Large intestine (tissue), 3 donors: ENCODE measurements around the gene TGM3. TPM values are rescaled to one million over a fixed set of nuclear protein-coding genes. Genes with fewer than 3 reads are reported as not detected.
A peak's percentile ranks its signal among the peaks of the same experiment; 100 is the strongest.

Experiments used
- DNase-seq, 2 donors: peaks; one replicate each; pipeline versions ENCODE4 v3.0.0 to v3.0.0-alpha.2; 2013
- H3K27ac ChIP-seq: one replicate; pipeline ENCODE4 v1.5.1; 2013; ENCODE audit warnings: low read length
- H3K27me3 ChIP-seq: 2 replicates; pipeline ENCODE4 v1.6.1; 2013; ENCODE audit warnings: low read length; ENCODE audit not compliant: control insufficient read depth, insufficient read depth
- H3K36me3 ChIP-seq: 2 replicates; pipeline ENCODE4 v1.6.1; 2013; ENCODE audit warnings: low read length; ENCODE audit not compliant: control insufficient read depth, insufficient read depth
- H3K4me1 ChIP-seq: one replicate; pipeline ENCODE4 v1.6.1; 2013; ENCODE audit warnings: low read length; ENCODE audit not compliant: control insufficient read depth, insufficient read depth
- H3K4me3 ChIP-seq: one replicate; pipeline ENCODE4 v1.5.1; 2013; ENCODE audit warnings: low read length
- H3K9me3 ChIP-seq: one replicate; pipeline ENCODE4 v1.6.1; 2013; ENCODE audit warnings: mild to moderate bottlenecking, low read depth, low read length, moderate library complexity; ENCODE audit not compliant: control insufficient read depth
- WGBS: methylation state at CpG from one replicate; pipeline ENCODE4 v1.1.5; 2013; ENCODE audit warnings: low lambda C conversion rate; ENCODE audit not compliant: insufficient coverage; 5-methylcytosine and 5-hydroxymethylcytosine counted together
- polyA plus RNA-seq: library from polyadenylated mRNA; unstranded; fragments of 120-200 nt; gene quantifications from one replicate; pipeline ENCODE4 v1.2.1, GENCODE V29; 2013

TGM3 gene
- polyA plus RNA-seq, 1 donor, result 0.25 TPM

DNA sequence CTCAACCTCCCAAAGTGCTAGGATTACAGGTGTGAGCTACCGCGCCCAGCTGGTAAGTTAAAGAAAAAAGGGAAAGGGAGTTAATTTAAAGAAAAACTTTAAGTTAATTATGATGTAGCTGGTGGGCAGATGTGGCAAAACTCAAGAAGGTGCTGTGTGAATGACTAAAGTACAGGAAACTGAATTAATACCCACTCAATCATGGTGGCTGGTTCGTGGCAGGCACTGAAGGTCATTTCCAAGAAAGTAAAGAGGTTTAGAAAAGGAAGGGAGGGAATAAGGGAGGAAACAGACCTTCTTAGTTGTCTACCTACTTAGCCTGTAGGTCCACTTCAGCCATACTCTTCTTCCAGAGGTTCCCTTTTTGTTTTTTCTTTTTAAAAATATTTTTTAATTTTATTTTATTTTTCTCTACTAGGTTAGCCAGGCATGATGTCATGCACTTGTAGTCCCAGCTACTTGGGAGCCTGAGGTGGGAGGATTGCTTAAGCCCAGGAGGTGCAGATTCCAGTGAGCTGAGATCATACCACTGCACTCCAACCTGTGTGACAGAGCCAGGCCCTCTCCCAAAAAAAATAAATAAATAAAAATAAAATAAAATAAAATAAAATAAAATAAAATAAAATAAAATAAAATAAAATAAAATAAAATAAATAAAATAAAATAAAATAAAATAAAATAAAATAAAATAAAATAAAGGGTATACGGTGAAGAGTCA lies 11.9 kb upstream of the TGM3 start:
- DNase-seq, result no peak
- 86% methylated on average over 2 of the region's 4 CpGs for WGBS

DNA sequence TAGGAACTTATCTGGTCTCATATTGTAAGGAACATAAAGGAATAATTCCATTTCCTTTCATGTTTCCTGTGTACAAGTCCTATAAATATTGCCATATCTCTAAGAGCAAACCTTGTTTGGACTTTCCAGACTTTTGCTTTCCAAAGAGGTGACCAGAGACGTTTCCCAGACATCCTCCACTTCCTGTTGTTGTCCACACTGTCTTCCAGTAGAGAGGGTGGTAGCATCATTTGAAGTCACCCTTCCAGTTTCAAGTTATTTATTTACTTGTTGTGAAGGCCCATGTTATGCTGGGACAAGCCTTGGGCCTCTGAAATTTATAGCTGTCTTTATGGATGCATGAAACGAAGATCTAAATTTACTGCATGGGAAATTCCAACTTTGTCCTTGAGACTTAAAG lies 10.6 kb upstream of the TGM3 start:
- no peak overlapping the region for H3K4me3 ChIP-seq
- WGBS, result 53% methylated on average over 2 of the region's 2 CpGs

More for the DNA sequence above, 11.9 kb upstream of the TGM3 start:
- Histone ChIP-seq H3K4me3 (no peak overlapping the region), H3K36me3 (no peaks in the 10 kb centered on the region), H3K9me3 (no peaks in the 10 kb centered on the region), H3K4me1 (no peaks in the 10 kb centered on the region), H3K27ac (no peak overlapping the region), H3K27me3 (peaks cover 2% of the 10 kb centered on the region)

DNA sequence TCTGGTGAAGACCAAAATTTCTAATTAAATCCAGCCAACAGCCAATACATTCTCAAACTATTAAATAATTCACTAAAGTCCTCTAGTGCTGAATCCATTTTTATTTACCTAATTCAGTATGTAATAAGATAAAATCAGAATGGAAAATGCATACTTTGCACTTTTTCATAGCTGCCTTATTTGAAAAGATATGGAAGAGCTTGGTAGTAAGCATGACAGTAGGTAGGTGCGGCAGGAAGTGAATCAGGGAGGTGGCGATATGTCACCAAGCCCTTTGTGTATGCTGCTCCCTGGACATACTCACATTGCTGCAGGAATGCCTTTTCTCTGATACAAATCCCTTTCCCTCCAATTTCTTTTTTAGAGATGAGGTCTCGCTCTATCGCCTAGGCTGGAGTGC lies 10.2 kb upstream of the TGM3 start:
- Histone ChIP-seq H3K4me3 (no peak overlapping the region), H3K27me3 (peaks cover 9% of the 10 kb centered on the region), H3K27ac (no peak overlapping the region), H3K9me3 (no peaks in the 10 kb centered on the region), H3K36me3 (no peaks in the 10 kb centered on the region), H3K4me1 (no peaks in the 10 kb centered on the region)
- WGBS, result 100% methylated on average over 1 of the region's 4 CpGs
- no peak for DNase-seq

More for the DNA sequence above, 10.6 kb upstream of the TGM3 start:
- no peak for DNase-seq
- Histone ChIP-seq H3K27ac (no peak overlapping the region), H3K36me3 (no peaks in the 10 kb centered on the region), H3K4me1 (no peaks in the 10 kb centered on the region), H3K27me3 (peaks cover 8% of the 10 kb centered on the region), H3K9me3 (no peaks in the 10 kb centered on the region)

DNA sequence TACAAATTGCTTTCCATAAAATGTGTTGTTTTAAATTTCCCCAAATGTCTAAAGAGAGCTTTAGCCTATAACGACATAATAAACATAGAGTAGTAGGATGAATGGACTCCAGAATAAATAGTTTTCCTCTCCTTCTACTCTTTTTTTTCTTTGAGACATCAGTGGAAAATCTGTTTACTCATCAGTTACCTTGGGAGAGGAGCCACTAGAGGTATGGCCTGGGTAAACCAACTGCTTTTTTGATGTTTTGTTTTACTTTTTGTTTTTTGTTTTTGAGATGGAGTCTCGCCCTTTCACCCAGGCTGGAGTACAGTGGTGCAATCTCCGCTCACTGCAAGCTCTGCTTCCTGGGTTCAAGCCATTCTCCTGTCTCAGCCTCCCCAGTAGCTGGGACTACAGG lies 8.3 kb upstream of the TGM3 start:
- H3K4me1 ChIP-seq, result no peaks in the 10 kb centered on the region
- no peak for DNase-seq
- no peak overlapping the region for H3K27ac ChIP-seq
- WGBS, result 100% methylated on average over 2 of the region's 3 CpGs
- H3K36me3 ChIP-seq, result no peaks in the 10 kb centered on the region
- no peak overlapping the region for H3K4me3 ChIP-seq
- peaks cover 9% of the 10 kb centered on the region for H3K27me3 ChIP-seq
- H3K9me3 ChIP-seq, result no peaks in the 10 kb centered on the region

DNA sequence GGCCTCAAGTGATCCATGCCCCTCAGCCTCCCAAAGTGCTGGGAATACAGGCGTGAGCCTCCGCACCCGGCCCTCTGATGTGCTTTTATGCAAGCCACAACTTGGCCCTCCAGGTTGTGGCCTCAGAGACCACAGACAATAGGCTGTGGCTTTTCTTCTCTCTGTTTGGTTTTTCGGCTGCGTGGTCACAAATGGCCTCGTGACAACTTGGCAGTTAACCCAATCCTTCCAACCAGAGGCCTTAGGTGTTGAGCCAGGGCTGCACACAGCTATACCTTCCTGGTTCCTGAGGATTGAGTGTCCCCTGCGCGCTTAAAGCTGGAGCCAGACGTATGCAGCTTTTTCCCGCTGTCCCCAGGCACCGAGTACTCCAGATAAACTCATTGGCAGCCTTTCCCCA lies 6.3 kb upstream of the TGM3 start:
- Histone ChIP-seq H3K4me1 (no peaks in the 10 kb centered on the region), H3K9me3 (no peaks in the 10 kb centered on the region), H3K36me3 (no peaks in the 10 kb centered on the region), H3K27ac (no peak overlapping the region), H3K27me3 (peaks cover 9% of the 10 kb centered on the region), H3K4me3 (no peak overlapping the region)
- no peak for DNase-seq
- WGBS, result no CpG with 5 or more reads among the region's 11 CpGs

DNA sequence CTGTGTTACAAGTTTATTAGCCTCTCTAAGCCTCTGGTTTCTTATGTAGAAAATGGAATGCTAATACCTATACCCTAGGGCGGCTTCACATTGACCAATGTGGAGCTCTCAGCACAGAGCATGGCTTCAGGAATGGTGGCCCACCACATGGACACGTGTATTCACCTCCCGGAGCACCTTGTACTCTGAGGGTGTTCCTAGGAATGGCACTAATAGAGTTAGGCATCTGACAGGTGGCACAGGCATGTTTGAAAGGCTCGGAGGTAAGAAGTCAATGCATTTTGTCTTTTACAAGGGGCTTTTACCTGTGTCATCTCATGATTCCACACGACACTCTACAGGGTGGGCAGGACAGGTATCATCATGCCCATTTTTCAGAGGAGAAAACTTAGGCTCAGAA lies 5.3 kb upstream of the TGM3 start:
- H3K27ac ChIP-seq, result no peak overlapping the region
- no peaks in the 10 kb centered on the region for H3K4me1 ChIP-seq

DNA sequence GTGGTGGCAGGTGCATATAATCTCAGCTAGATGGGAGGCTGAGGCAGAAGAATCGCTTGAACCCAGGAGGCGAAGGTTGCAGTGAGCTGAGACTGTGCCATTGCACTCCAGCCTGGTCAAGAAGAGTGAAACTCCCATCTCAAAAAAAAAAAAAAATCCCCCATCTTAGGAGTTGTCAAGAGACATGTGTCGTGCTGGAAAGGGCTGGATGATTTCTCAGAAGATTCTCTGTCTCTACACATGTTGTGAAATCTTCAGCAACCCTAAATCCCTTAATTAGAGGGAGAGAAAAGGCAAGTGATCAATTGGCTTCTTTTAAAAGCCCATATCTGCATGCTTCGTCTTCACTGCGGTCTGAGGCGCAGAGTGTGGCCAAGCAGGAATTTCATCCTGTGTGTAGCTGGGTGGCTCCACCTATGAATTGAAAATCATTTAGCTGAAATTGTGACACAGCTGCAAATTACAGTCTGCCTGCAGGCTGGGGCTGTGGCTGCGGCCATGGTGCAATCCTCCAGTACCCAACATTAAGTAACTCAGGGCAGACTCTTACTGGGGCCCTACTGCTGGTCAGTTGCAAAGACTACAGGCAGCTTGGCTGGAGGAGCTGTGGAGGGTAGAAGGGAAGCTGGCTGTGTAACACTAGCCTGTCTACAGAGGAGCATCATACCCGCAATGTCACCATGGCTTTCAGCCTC lies 3.2 kb upstream of the TGM3 start:
- no peaks in the 10 kb centered on the region for H3K4me1 ChIP-seq
- no peak overlapping the region for H3K27ac ChIP-seq
- peak in 1 of 2 donors; percentile 25 for DNase-seq
- no CpG with 5 or more reads among the region's 8 CpGs for WGBS
- H3K36me3 ChIP-seq, result no peaks in the 10 kb centered on the region
- H3K9me3 ChIP-seq, result no peaks in the 10 kb centered on the region
- no peak overlapping the region for H3K4me3 ChIP-seq
- peaks cover 9% of the 10 kb centered on the region for H3K27me3 ChIP-seq

More for the DNA sequence above, 5.3 kb upstream of the TGM3 start:
- 92% methylated on average over 2 of the region's 5 CpGs for WGBS
- Histone ChIP-seq H3K27me3 (peaks cover 9% of the 10 kb centered on the region), H3K9me3 (no peaks in the 10 kb centered on the region), H3K4me3 (no peak overlapping the region), H3K36me3 (no peaks in the 10 kb centered on the region)
- DNase-seq, result no peak

DNA sequence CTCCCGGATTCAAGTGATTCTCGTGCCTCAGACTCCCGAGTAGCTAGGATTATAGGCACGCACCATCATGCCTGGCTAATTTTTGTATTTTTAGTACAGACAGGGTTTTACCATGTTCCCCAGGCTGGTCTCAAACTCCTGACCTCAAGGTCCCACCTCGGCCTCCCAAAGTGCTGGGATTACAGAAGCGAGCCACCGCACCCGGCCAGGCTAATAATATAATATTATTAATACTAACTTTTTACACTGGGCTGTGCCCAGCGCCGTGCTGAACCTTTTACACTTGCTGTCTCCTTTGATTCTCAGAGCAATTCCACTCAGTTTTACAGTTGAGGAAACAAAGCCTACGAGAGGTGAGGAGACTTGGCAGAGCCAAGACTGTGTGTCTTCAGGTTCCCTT lies 2.3 kb upstream of the TGM3 start:
- Histone ChIP-seq H3K27ac (no peak overlapping the region), H3K36me3 (no peaks in the 10 kb centered on the region), H3K4me3 (no peak overlapping the region), H3K4me1 (no peaks in the 10 kb centered on the region), H3K9me3 (no peaks in the 10 kb centered on the region), H3K27me3 (peaks cover 9% of the 10 kb centered on the region)
- DNase-seq, result no peak
- WGBS, result no CpG with 5 or more reads among the region's 11 CpGs

DNA sequence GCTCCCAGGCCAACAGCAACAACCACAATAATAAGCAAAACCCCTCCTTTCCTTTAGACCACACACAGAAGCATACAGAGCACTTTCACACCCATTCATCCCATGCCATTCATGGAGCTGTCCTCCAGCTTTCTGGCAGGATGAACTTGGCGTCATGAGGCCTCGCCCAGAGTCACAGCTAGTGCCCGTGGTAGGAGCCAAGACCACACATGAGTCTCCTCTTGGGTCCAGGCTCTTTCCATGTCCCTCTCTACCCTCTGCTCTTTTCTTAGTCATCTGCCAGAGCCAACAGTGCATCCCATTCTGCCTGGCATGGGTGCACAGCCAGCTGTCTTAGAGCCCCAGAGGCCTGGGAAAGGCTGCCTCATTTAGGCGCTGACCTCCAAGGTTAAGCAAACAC lies 1.8 kb upstream of the TGM3 start:
- Histone ChIP-seq H3K27ac (no peak overlapping the region), H3K27me3 (peaks cover 9% of the 10 kb centered on the region), H3K36me3 (no peaks in the 10 kb centered on the region), H3K4me3 (no peak overlapping the region), H3K9me3 (no peaks in the 10 kb centered on the region), H3K4me1 (peaks cover 4% of the 10 kb centered on the region)
- WGBS, result no CpG with 5 or more reads among the region's 4 CpGs
- no peak for DNase-seq

DNA sequence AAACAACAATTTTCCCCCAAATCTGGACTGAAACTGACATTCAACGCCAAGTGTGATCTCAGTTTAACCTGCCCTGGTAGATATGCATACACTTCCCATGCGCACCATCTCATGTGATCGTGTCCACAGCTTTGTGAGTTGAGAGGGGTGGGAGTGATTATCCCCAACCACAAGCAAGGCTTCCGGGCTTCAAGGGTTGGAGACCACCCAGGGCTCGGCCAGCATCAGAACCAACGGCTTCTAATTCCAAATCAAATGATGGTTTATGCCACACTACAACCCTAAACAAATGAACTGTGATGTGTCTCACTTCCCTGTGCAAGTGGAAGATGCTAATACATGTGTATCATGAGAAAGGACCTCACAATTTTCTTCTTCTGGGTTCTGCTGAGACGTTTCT lies 515 bp upstream of the TGM3 start:
- Histone ChIP-seq H3K4me3 (no peak overlapping the region), H3K27ac (no peak overlapping the region), H3K27me3 (peaks cover under 1% of the 10 kb centered on the region), H3K4me1 (peaks cover 13% of the 10 kb centered on the region), H3K36me3 (no peaks in the 10 kb centered on the region), H3K9me3 (no peaks in the 10 kb centered on the region)
- WGBS, result 33% methylated on average over 1 of the region's 7 CpGs
- DNase-seq, result no peak
